GM21515 (cell line): Measurements from ENCODE around the gene ME3.

Experiments
- ATAC-seq: cut with Tn5 transposase; IDR thresholded peaks from one replicate; pipeline ENCODE4 v1.9.1; 2021; ENCODE audit not compliant: unreplicated experiment

The ME3 gene

DNA sequence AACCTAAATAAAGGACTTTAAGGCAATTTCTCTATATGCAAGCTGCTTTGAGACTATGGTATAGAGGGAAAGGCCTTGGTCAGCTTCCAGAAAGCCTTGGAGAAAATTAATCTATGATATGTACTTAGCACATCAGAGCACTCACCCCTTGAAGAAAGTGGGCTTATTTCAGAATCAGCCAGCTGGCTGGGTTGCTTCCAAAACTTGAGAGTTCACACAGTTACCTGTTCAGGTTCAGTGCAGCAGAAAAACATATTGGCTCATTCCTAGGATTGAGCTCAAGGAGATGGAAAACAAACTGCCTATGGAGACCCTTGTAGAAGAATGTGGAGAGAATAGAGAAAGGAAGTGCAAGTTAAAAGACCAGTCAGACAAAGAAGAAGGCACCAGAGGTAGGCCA lies 275.1 kb downstream of the ME3 start:
- no peak for ATAC-seq

GRCh38 chr11:86396396-86396795 lies 276.0 kb downstream of the ME3 start:
- no peak for ATAC-seq

DNA sequence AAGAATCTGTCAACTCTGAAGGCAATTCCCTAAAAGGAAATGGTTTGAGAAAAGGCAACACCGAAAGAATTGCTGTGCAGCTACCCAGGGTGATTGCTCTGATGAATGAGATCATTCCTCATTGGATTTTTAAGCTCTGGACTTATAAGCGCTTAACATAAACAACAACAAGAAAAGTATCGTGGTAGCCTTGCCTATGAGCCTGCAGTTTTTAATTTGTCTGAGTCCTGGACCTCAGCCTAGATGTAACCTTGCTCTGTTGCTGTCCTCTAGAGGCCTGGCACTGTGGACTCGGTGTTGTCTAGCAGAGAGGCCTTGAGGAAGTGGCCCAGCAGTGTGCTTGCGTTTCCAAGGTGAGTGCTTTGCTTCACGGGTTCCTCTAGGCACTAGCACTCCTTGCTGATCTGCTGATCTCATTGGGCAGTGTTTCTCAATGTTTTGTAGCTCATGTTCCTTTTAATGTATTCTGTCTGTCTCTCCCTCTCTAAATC lies 277.3 kb downstream of the ME3 start:
- no peak for ATAC-seq
